ENCODE results near the gene EIF3I. TPM values are rescaled to one million over a fixed set of nuclear protein-coding genes. Genes with fewer than 3 reads are reported as not detected.

EIF3I gene
- total RNA-seq, 1 donor from 2014 or later = 626 TPM

GRCh38 chr1:32180186-32181060 lies 41.8 kb upstream of the EIF3I start:
- FAIRE-seq (no peak), DNase-seq (ENCODE audit: low read depth) (peak; percentile 23)
- Histone ChIP-seq H3K4me3 (ENCODE audit: low read depth, low read length) (peak overlapping the region; percentile 49), H3K27me3 (ENCODE audit: control insufficient read depth, insufficient read depth, low read length) (no peaks in the 10 kb centered on the region), H3K36me3 (ENCODE audit: control insufficient read depth, insufficient read depth, low read length) (peaks cover 16% of the 10 kb centered on the region)
- TF ChIP-seq CTCF (IDR thresholded peaks at IDR 0.05; ENCODE audit: insufficient read depth, low read length, severe bottlenecking) = no peak

- DNase-seq (ENCODE audit: low read depth) (no peak), FAIRE-seq (no peak)
- Histone ChIP-seq H3K27me3 (ENCODE audit: control insufficient read depth, insufficient read depth, low read length) (no peaks in the 10 kb centered on the region), H3K36me3 (ENCODE audit: control insufficient read depth, insufficient read depth, low read length) (peaks cover 17% of the 10 kb centered on the region), H3K4me3 (ENCODE audit: low read depth, low read length) (no peak overlapping the region)
- TF ChIP-seq CTCF (IDR thresholded peaks at IDR 0.05; ENCODE audit: insufficient read depth, low read length, severe bottlenecking) = no peak
Observed at GRCh38 chr1:32181065-32181464, 41.1 kb upstream of the EIF3I start.

- FAIRE-seq (no peak), DNase-seq (ENCODE audit: low read depth) (no peak)
Observed at GRCh38 chr1:32181563-32181962, 40.6 kb upstream of the EIF3I start.

GRCh38 chr1:32182060-32182459 lies 40.1 kb upstream of the EIF3I start:
- H3K4me3 ChIP-seq (ENCODE audit: low read depth, low read length) = no peak overlapping the region
- H3K36me3 ChIP-seq (ENCODE audit: control insufficient read depth, insufficient read depth, low read length) = peaks cover 19% of the 10 kb centered on the region
- DNase-seq (ENCODE audit: low read depth) (no peak), FAIRE-seq (no peak)
- no peak for TF ChIP-seq CTCF (IDR thresholded peaks at IDR 0.05; ENCODE audit: insufficient read depth, low read length, severe bottlenecking)
- H3K27me3 ChIP-seq (ENCODE audit: control insufficient read depth, insufficient read depth, low read length) = no peaks in the 10 kb centered on the region

More at GRCh38 chr1:32181563-32181962, 40.6 kb upstream of the EIF3I start:
- H3K4me3 ChIP-seq (ENCODE audit: low read depth, low read length) = no peak overlapping the region
- no peak for TF ChIP-seq CTCF (IDR thresholded peaks at IDR 0.05; ENCODE audit: insufficient read depth, low read length, severe bottlenecking)
- H3K27me3 ChIP-seq (ENCODE audit: control insufficient read depth, insufficient read depth, low read length) = no peaks in the 10 kb centered on the region
- peaks cover 18% of the 10 kb centered on the region for H3K36me3 ChIP-seq (ENCODE audit: control insufficient read depth, insufficient read depth, low read length)

- Histone ChIP-seq H3K27me3 (ENCODE audit: control insufficient read depth, insufficient read depth, low read length) (no peaks in the 10 kb centered on the region), H3K4me3 (ENCODE audit: low read depth, low read length) (no peak overlapping the region), H3K36me3 (ENCODE audit: control insufficient read depth, insufficient read depth, low read length) (peaks cover 34% of the 10 kb centered on the region)
- no peak for TF ChIP-seq CTCF (IDR thresholded peaks at IDR 0.05; ENCODE audit: insufficient read depth, low read length, severe bottlenecking)
- DNase-seq (ENCODE audit: low read depth) (no peak), FAIRE-seq (no peak)
Observed at GRCh38 chr1:32184650-32185049, 37.6 kb upstream of the EIF3I start.
